ENCODE results near the gene ANKRD29.
A peak's percentile ranks its signal among the peaks of the same experiment; 100 is the strongest.

The ANKRD29 gene

DNA sequence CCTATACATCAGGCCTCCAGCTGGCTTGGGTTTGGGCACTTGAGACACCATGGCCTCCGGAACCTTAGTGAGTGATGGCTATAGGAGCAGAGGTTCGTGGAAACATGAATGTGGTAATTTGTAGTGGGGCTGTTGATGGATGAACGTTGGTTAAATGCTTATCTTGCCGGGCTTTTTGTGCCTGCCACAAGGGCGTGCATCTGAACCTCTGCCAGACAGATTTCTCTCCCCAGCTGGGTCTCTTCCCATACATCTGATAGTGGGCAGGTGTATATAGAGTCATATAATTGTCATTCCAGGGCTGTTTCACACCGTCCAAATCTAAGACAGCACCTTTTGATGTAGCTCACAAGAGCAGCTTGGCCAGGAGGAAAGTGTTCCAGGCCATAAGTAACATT is 41.3 kb upstream of the ANKRD29 start:
- TF ChIP-seq CTCF (IDR thresholded peaks at IDR 0.05) (no peak), ZFX (IDR thresholded peaks at IDR 0.05; ENCODE audit: borderline replicate concordance) (no peak)
- H3K27ac ChIP-seq = no peak overlapping the region

DNA sequence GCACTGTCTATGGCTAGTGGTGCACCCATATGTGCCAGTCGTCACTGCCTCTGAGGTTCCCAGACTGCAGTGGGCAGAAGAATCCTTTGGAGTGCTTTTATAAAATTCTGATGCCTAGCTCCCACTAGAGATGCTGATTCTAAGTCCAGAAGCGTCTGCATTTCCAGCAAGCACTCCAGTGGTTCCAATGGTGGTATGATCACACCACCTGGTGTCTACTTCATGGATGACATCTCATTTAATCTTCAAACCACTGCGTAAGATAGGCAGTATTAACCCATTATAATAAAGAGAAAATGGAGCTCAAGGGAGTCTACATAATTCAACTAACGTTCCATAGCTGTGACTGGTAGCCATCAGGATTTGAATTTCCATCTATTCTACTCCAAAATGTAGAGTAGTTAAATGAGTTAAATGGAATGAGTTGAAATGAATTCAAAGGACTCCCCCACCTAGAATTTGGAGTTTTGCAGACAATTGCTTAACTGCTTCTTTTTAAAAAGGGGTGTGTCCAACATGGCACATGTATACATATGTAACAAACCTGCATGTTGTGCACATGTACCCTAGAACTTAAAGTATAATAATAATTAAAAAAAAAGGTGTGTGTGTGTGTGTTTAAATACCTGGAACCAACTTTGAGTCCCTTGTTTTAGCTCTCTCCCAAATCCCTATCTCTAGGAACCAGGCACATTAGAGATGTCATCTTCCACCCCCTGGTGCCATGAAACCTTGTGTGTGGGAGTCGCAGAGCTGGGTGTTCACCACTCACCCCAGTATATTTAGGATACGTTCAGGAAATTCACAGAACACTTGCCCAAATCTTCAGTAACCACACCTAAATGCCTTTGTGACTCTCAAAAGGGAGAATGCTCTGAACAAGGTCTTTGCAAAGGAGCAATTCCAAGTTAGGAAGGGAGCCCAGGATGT is 40.6 kb upstream of the ANKRD29 start:
- H3K27ac ChIP-seq = no peak overlapping the region
- TF ChIP-seq CTCF (IDR thresholded peaks at IDR 0.05) (peak; percentile 75), ZFX (IDR thresholded peaks at IDR 0.05; ENCODE audit: borderline replicate concordance) (no peak)

DNA sequence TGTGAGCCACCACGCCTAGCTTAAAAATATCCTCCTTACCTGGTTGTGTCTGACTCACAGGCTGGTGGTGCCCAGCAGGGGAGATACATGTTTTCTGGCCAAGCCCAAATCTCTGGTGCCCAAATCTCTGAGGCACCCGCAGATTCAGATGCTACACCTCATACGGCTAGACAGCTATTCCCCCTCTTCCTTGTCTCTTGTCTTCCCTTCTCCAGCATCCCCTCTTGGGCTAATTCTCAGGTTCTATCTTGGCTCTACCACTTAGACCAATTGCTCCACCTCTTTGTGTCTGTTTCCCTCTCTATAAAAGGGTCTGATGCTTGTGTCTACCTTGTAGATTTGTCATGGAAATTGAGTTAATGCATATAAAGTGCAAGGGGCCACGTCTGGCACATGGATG is 39.9 kb upstream of the ANKRD29 start:
- H3K27ac ChIP-seq = no peak overlapping the region
- no peak for TF ChIP-seq ZFX (IDR thresholded peaks at IDR 0.05; ENCODE audit: borderline replicate concordance)
- no peak for TF ChIP-seq CTCF (IDR thresholded peaks at IDR 0.05)

DNA sequence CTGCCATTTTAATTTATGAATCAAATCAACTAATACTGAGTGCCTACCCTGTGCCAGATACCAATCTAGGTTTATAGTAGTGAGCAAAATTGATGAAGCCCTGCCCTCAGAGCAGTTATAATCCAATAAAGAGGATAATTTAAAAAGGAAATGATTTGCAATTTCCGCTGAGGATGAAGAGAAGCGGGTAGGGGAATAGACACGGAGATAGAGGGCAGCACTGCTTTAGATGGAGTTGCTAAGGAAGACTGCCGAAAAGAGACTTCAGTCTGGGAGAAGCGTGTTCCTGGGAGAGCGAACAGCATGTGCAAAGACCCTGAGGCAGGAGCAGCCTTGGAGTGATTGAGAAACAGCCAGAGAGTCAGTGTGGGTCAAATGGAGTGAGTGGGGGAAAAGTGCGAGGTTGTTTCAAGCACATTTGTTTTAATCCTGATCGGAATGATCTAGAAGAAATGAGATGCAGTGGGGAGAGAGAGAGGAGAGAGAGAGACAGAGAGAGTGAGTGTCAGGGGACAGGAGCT is 38.9 kb upstream of the ANKRD29 start:
- no peak for TF ChIP-seq ZFX (IDR thresholded peaks at IDR 0.05; ENCODE audit: borderline replicate concordance)
- no peak for TF ChIP-seq CTCF (IDR thresholded peaks at IDR 0.05)
- no peak overlapping the region for H3K27ac ChIP-seq

DNA sequence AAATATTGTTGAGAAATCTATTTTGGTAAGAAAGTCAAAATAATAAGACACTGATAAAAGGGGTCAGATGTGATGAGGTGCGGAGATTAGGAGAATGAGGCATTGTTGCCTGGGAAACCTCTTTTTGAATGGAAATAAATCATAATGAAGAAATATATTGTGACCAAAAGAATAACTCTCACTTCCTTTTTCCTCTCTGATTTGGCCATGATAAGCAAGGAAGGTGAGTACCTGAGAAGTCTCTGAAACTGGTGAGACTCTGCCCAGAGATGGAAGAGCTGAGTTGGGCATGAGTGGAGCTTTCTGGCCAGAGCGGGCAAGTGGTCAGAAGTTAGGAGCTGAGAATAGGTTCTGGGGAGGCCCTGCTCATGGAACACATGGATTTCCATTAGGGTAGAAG is 38.3 kb upstream of the ANKRD29 start:
- TF ChIP-seq ZFX (IDR thresholded peaks at IDR 0.05; ENCODE audit: borderline replicate concordance) (no peak), CTCF (IDR thresholded peaks at IDR 0.05) (no peak)
- H3K27ac ChIP-seq = no peak overlapping the region

- H3K27ac ChIP-seq = no peak overlapping the region
- TF ChIP-seq ZFX (IDR thresholded peaks at IDR 0.05; ENCODE audit: borderline replicate concordance) (no peak), CTCF (IDR thresholded peaks at IDR 0.05) (no peak)
These were observed 32.1 kb upstream of the ANKRD29 start for GRCh38 chr18:23694637-23695430.

All from 22Rv1 (cell line).